HCEC 1CT (cell line): Measurements from ENCODE around the gene ZRANB3.
"Not testable (repeated sequence)": the region's sequence is repeated elsewhere in the genome, so short reads cannot be mapped to it uniquely, and the experiment has no call there.

Experiments
- DNase-seq: peaks from one replicate; pipeline ENCODE4 v3.0.0-alpha.2; 2017

The ZRANB3 gene

DNA sequence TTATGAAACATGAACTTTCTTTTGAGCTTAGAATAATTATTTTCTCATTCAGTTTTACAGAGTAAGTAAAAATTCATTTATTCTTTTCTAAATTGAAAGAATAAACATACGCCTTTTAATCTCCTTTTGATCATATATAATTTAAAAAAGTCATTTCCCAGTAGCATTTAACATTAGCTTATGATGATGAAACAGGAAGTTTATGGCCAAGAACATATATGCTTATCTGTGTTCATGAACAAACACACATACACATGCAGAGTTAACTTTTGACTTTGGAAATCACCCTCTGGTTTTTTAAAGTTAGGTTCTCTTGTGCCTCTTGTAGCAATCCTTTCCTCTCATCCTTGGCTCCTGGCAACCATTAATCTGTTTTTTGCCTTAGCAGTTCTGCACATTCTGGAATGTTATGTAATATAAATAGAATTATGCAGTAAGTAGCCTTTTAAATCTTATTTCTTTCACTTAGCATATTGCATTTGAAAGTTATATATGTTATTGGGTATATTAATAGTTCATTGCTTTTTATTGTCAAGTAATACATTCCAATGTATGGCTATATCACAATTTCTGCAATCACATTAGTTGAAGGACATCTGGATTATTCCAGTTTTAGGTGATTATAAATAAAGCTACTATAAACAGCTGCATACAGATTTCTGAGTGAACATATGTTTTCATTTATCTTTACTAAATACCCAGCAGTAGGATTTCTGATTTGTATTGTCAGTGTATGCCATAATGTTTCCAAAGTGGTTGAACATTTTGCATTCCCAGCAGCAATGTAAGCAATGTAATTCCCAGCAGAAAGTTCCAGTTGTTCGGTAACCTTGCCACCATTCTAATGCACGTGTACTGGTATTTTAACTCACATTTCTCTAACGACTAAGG is 210.3 kb downstream of the ZRANB3 start:
- DNase-seq, result no peak

DNA sequence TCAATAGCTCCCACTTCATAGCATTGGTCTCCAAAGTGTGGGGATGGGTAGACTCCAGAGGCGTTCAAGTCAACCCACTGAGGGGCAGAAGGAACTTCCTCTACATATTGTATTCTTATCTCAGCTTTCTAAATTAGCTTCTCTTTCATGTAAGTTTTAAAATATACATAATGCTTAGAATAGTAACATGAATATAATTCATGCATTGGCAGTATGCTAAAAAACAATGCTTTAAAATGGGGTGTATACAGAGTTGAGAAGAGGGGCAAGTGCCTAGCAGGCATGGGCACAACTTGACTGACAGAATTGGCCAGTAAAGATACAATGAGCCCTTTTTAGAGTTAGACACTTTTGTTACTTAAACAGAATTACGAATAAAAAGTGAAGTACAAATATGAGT is 212.2 kb downstream of the ZRANB3 start:
- DNase-seq, result no peak

DNA sequence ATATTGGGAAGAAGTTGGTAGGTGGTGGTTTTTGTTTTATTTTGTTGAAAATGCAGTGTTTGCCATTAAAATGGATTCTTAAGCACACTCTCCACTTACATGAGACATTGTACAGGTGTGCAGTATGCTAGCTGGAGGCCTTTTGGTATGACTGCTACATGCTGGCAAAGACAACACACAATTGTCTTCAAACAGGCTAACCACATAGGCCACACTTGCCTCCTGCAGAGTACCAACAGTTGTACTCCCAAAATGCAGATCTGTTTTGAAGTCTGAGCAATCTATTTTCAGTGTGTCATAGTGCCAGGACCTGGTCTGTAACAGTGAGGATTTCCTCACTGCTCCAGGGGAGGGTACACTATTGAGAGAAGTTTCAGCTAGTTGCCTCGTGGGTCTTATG is 213.6 kb downstream of the ZRANB3 start:
- no peak for DNase-seq

DNA sequence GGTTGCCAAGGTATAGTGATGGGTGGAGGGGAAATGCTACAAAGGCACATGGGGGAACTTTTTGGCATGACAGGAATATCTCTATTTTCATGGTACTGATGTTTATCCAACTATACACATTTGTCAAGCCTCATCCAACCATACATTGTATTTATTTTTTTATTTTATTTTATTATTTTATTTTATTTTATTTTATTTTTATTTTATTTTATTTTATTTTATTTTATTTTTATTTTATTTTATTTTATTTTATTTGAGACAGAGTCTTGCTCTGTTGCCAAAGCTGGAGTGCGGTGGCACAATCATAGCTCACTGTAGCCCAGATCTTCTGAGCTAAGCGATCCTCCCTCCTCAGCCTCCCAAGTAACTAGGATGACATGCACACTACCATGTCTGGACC is 219.1 kb downstream of the ZRANB3 start:
- no peak for DNase-seq

DNA sequence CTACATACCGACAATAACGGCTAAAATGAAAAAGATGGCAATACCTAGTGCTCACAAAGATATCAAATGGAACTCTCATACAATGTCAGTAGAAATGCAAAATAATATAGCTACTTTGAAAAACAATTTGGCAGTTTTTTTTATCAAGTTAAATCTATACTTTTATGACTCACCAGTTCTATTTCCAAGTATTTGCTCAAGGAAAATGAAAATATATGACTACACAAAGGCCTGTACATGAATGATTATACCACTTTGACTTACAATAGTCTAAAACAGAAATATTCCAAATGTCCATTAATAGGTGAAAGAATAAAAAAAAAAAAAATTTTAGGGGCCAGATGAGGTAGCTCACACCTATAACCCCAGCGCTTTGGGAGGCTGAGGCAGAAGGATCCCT is 219.8 kb downstream of the ZRANB3 start:
- DNase-seq, result no peak

DNA sequence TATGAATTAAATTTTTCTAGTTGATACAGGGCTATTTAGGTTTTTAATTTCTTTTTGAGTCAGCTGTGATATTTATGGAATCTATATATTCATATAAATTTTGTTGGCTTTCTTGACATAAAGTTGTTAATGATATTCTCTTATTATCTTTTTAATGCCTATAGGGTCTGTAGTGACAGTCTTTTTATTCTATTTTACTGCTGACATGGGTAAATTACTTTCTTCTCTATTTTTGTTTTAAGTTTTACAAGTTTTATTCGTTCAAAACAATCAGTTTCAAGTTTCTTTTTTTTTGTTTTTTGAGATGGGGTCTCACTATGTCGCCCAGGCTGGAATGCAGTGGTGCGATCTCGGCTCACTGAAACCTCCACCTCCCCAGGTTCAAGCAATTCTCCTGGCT is 226.3 kb downstream of the ZRANB3 start:
- no peak for DNase-seq

DNA sequence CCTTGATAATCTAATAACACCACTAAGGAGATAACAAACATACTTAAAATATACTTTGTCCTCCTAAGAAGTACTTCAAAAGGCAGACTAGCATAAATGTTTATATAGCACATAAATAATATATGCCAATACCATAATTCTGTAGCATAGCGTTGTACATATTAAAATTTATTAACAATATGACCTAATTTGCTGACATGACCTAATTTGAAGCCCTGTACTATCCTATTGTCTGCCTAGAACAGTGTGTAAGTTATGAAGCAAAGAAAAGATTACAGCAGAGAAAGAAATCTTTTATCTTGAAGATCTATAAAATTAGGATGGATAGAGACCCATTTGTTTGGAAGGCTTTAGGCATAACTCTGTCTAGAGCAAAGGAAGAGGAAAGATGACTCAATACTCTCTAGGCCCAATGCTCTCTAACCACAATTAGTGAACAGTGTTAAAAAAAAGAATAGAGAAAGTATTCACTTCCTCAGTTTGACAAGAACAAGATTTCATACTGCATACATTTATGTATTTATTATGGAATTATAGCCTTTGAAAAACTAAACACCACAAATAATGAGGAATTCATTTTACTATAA is 231.3 kb downstream of the ZRANB3 start:
- peak; percentile 30 for DNase-seq

DNA sequence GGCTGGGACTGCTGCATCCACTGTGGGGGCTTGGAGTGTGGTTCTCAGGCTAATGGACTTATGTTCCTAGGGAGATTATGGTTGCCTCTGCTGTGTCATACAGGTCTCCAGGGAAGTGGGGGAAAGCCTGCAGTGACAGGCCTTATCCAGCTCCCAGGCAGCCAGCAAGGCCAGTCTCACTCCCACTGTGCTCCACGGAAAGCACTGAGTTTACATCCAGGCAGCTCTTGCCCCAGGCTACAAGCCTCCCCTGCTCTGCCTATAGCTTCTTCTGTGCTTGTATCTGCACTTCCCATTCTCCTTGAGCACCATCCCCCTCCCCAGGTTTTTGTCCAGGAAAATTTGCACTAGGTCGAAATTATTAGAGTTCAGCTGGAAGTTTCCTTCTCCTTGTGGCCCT is 231.9 kb downstream of the ZRANB3 start:
- no peak for DNase-seq

DNA sequence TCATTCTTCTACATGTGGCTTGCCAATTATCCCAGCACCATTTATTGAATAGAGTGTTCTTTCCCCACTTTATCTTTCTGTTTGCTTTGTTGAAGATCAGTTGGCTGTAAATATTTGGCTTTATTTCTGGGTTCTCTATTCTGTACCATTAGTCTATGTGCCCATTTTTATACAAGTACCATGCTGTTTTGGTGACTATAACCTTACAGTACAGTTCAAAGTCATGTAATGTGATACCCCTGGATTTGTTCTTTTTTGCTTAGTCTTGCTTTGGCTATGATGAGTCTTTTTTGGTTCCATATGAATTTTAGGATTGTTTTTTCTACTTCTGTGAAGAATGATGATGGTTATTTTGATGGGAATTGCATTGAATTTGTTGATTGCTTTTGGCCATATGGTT is 243.9 kb downstream of the ZRANB3 start:
- not testable (repeated sequence) for DNase-seq

DNA sequence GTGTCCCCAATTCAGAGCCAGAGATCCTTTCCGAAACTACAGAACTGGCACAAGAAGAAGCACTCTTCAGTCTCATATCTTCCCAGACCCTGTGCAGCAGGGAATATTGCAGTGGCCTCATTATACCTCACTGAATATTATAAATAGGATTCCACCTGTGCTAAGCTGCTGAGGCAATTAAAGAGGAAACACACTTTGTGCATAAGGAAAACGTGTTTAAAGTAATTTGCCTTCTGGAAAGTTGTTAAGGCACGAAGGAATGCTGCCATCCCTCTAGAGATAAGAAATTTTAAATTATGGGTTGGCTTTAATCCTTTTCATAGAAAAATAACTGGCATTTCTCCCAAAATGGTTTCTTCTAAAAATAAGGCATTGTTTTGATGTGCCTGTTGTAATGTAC is 245.6 kb downstream of the ZRANB3 start:
- no peak for DNase-seq

DNA sequence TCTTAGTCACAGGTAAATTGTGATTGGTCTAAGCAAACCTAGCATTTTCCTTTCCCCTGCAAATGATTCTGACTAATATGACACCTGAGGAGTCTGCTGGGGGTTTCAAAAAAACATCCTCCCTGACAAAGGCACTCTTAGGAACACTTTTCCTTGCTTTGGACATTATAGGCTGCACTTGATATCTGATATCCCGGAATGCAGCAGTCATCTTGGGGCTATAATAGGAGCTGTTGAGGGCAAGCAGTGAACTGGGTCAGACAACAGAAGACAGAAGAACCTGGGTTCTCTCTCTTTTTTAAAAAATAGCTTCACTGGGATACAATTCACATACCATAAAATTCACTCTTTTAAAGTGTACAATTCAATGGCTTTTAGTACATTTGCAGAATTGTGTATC is 249.6 kb downstream of the ZRANB3 start:
- DNase-seq, result no peak

DNA sequence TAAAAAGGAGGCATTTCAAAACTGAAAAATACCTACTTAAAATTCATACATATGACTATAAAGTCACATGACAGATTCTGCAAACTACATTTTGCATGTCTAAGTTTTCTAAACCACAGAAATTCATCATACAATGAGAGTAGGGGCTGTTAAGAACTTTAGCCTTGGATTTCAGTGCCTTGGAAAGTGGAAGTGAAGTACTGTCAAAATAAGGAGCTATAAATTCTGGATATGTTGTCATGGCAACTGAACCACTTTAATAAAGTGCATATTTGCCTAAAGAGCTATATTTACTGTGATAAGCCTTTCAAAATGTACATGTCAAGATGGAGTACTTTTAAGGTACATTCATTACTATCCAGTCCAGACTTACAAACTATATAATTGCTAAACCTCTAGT is 251.8 kb downstream of the ZRANB3 start:
- DNase-seq, result no peak

DNA sequence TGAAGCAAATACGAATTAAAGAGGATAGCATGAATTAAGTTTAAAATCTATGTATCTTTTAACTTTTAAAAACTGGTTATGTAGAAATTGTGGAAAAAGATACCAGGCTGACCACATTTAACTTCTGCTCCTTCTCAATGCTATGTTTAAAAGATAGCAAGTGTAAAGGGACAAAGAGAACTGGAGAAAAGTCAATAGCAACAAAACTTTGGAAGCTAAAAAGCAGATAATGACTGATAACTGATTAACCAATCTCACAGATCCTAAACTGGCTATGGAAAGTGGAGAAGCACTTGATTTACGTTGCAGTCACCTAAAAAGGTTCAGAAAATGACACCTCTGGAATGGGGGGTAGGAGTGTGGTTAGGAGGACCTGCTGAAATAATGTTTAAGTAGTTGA is 254.5 kb downstream of the ZRANB3 start:
- no peak for DNase-seq

DNA sequence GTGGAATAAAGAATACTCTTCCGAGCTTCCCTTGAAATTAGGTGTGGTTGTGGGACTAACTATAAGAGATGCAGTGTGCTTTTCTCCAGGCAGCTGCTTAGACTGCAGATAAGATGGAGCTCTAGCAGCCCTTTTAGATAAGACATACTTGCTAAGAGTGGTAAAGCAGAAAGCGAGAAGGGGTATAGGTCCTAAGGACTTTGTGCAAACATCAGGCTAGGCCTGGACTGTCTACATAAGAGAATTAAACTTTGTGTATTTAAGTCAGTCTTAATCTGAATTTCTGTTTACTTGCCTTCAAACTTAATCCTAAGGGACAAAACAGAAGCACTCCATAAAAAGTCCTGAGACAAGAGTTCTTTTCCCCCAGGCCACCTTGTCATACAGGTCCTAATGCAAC is 260.0 kb downstream of the ZRANB3 start:
- DNase-seq, result no peak

DNA sequence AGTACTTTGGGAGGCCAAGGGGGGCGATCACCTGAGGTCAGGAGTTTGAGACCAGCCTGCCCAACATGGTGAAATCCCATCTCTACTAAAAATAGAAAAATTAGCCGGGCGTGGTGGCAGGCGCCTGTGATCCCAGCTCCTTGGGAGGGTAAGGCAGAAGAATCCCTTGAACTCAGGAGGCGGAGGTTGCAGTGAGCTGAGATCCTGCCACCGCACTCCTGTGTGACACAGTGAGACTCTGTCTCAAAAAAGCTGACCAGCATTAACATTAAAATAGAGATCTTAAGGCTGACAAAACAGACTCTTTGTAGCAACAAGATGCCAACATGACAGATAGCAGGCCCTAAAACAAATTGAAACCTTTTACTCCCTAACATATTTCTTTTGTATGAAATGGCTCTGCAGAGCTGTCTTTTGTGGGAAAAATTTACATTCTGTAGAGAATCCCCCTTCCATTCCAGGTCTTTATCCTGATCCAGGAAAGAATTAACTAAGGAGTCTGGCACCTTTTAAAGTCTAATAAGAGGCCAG is 265.0 kb downstream of the ZRANB3 start:
- DNase-seq, result no peak

DNA sequence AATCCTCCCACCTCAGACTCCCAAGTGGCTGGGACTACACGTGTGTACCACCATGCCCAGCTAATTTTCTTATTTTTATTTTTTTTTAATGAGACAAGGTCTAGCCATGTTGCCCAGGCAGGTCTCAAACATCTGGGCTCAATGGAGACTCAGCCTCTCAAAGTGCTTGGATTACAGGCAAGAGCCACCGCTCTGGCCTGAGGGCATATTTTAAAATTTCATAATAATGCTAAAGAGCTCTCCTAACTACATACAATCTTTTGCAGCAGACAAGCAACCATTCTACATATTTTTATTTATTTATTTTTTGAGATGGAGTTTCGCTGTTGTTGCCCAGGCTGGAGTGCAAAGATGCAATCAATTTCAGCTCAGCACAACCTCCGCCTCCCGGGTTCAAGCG is 271.9 kb downstream of the ZRANB3 start:
- no peak for DNase-seq

DNA sequence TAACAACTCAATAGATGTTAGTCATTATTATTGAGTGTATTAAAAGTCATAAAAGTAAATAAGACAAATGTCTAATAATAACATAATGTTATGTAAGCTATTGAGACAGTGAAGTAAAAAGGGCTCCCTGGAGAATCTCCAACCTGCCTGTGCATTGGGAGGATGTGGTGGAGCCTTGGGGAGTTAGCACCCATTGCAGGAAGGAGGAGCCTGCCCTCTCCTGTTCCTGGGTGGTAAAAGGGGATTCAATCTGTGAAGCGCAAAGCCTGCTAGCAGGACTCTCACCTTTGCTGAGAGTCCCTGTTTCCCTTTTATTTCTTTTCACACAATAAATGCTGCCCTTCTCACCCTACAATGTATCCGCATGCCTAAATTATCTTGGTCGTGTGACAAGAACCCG is 272.8 kb downstream of the ZRANB3 start:
- DNase-seq, result peak; percentile 22

DNA sequence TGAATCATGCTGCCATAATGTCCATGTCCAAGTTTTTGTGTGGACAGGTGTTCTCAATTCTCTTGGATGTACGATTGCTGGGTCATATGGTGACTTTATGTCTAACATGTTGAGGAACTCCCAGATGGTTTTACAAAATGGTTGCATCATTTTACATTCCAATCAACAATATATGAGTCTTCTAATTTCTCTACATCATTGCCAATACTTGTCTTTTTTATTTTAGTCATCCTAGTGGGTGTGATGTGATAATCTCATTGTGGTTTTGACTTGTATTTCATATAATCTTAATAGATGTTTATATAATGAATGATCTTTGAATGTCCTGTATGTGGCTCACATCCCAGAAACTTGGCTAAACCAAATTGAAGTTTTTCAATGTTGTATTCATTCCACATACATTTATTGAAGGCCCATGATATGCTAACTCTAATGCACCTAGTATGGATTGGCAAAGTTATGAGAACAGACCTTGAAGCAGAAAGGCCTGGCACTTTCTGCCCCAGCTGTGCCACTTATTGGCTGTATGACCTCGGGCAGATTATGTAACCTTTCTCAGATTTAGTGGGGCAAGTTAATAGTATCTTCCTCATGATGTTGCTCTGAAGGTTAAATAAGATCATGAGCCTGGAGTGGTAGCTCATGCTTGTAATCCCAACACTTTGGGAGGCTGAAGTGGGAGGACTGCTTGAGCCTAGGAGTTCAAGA is 273.5 kb downstream of the ZRANB3 start:
- peak; percentile 90 for DNase-seq

DNA sequence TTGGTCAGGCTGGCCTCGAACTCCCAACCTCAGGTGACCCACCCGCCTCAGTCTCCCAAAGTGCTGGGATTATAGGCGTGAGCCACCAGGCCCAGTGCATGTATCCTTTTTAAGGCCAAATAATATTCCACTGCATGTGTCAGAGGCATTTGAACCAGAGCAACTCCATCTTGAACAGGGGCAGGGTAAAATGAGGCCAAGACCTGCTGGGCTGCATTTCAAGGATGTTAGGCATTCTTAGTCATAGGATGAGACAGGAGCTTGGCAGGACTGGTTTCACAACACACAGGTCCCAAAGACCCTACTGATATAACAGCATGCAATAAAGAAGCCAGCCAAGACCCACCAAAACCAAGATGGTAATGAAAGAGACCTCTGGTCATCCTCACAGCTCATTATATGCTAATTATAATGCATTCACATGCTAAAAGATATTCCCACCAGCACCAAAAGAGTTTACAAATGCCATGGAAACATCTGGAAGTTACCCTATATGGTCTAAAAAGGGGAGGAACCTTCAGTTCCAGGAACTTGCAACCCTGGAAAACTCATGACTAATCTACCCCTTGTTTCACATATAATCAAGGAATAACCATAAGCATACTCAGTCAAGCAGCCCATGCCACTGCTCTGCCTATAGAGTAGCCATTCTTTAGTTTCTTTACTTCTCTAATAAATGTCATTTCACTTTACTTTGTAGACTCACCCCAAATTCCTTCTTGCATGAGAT is 274.3 kb downstream of the ZRANB3 start:
- peak; percentile 68 for DNase-seq

DNA sequence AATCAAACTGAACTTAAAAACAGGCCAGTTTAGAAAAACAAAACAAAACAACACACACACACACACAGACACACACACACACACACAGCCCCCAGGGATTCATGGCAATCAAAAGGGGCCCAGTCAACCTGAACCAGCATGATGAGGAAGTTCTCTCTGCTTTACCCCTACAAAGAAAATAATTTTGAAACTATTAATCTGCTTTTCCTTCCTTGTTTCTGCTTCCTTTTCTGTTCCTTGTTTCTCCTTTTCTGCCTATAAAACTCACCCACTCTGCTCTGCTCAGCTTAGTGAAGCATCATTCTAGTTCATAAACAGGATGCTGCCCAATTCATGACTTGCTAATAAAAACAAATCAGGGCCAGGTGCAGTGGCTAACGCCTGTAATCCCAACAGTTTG is 275.8 kb downstream of the ZRANB3 start:
- DNase-seq, result no peak

DNA sequence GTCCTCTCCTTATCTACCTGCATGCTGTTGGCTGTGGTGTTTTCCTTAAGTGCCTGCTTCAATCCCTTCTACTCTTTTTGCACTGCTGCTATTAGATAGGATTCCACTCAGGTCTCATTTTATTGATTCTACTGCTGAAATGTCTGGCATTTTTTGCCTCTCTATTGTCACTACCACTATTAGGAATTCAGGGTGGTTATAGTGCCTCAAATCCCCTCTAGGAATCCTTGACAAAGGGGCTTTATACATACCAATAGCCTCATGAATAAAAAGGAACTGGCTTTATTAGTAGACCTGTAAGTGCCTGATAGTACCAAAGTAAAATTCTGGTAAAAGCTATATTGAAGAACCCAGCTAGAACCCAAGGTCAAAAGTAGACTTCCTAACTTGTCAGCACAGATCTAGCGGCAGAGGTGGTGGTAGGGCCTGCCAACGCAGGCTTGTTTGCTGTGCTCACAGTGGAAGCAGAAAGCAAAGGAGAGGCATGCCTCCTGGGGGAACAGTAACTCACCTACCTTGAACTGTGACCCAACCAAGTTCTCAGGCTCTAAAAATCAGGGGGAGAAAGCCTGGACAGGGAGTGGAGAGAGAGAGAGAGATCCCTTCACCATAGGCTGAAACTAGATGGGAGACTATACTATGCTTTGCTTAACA is 278.1 kb downstream of the ZRANB3 start:
- DNase-seq, result no peak

DNA sequence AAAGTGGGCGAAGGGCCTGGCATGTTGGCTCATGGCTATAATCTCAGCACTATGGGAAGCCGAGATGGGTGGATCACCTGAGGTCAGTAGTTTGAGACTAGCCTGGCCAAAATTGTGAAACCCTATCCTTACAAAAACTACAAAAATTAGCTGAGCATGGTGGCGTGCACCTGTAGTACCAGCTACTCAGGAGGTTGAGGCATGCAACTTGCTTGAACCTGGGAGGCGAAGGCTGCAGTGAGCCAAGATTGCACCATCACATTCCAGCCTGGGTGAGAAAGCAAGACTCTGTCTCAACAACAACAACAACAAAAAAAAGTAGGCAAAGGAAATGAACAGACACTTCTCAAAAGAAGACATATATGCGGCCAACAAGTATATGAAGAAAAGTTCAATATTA is 282.4 kb downstream of the ZRANB3 start:
- no peak for DNase-seq
